ENCODE measurements around the gene AFAP1.
A peak's percentile ranks its signal among the peaks of the same experiment; 100 is the strongest.

Gene AFAP1

DNA sequence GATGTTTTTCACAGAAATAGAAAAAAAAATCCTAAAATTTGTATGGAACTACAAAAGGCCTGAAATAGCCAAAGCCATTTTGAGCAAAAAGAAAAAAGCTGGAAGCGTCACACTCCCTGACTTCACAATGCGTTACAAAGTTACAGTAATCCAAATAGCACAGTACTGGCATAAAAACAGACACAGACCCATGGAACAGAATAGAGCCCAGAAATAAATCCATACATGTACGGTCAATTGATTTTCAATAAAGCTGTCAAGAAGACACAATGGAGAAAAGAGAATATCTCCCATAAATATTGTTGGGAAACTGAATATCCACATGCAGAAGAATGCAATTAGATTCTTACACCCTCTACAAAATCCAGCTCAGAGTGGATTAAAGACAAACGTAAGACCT is 208.2 kb downstream of the AFAP1 start:
- H3K27ac ChIP-seq, result no peak overlapping the region
- H3K4me1 ChIP-seq, result peaks cover 0 to 20% (median 11%) of the 10 kb centered on the region in 10 experiments; a peak in 15 of 20 replicates
- H3K9me3 ChIP-seq (replicated peaks in 1 of 11), result no peaks in the 10 kb centered on the region
- no peak overlapping the region for H3K4me3 ChIP-seq
- H3K4me2 ChIP-seq, result no peak overlapping the region
- no peaks in the 10 kb centered on the region for H3K36me3 ChIP-seq
- TF ChIP-seq Cebpa-rat (IDR thresholded peaks at IDR 0.05), result no peak
- peaks cover 0 to 24% (median 0%) of the 10 kb centered on the region in 11 experiments; a peak in 9 of 22 replicates for H4K20me1 ChIP-seq
- peaks cover 0 to 18% (median 0%) of the 10 kb centered on the region in 11 experiments; a peak in 5 of 22 replicates for H3K27me3 ChIP-seq
- H3K9ac ChIP-seq, result no peak overlapping the region

DNA sequence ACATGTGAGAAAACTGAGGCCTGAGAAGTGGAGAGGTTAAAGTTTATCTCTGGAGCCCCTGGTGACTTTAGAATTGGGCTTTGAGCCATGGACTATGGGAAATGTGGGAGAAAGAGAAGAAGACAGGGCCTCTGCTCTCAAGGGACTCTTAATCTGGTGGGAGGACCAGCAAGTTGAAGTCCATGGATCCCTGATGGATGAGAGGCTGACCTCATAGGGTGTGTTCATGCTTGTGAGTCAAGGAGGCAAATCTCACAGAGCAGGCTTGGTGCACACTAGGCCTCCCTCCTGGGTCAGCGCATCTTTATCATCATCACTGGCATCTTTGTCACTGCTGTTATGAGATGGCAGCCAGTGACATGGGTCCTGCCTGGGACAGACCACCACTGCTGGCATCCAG is 211.9 kb downstream of the AFAP1 start:
- H3K4me2 ChIP-seq, result no peak overlapping the region
- no peaks in the 10 kb centered on the region for H3K27me3 ChIP-seq
- TF ChIP-seq Cebpa-rat (IDR thresholded peaks at IDR 0.05), result no peak
- H4K20me1 ChIP-seq, result no peaks in the 10 kb centered on the region; a peak in 4 of 22 replicates
- H3K9ac ChIP-seq, result no peak overlapping the region
- peaks cover 0 to 11% (median 0%) of the 10 kb centered on the region in 11 experiments; a peak in 2 of 22 replicates for H3K36me3 ChIP-seq
- no peak overlapping the region for H3K4me3 ChIP-seq
- no peak overlapping the region for H3K27ac ChIP-seq
- peaks cover 5 to 7% (median 6%) of the 10 kb centered on the region in 10 experiments for H3K4me1 ChIP-seq
- 0 out of 22 replicates have a peak, but pooled peaks cover 0 to 4% (median 0%) of the 10 kb centered on the region in 11 experiments for H3K9me3 ChIP-seq (replicated peaks in 1 of 11)

DNA sequence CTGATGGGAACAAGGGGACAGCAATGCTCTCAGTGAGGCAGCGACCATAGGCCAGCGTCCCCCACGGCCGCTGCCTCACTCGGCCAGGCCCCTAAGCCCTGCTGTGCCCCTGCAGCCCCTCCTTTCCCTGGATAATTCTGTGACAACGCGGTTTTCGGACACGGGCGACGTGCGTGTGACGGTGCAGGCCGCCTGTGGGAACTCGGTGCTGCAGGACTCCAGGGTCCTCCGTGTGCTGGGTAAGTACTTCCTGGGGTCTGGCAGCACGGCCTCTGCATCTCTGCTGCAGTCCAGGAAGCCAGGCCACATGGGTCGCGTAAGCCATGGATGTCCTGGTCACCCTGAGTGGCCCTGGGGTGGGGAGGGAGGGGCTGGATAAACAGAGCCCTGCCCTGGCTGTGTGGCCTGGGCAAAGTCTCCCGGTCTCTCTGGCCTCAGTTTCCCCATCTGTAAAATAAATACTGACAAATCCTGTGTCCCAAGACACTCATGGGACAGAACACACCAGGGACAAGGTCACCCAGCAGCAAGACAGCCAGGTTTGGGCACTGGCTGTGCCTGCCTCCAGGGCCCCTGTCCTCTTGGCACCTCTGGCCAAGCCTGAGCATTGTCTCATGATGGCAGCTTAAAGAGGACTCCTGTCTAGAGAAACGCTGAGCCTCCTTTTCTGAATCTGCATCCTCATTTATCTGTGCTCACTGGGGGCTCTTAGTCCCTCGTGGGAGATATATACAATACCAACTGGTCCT is 212.8 kb downstream of the AFAP1 start:
- H3K27me3 ChIP-seq, result no peaks in the 10 kb centered on the region
- peaks cover 0 to 11% (median 0%) of the 10 kb centered on the region in 11 experiments; a peak in 2 of 22 replicates for H3K36me3 ChIP-seq
- H3K4me1 ChIP-seq, result peaks cover 10 to 16% (median 12%) of the 10 kb centered on the region in 10 experiments
- 0 out of 22 replicates have a peak, but pooled peaks cover 0 to 4% (median 0%) of the 10 kb centered on the region in 11 experiments for H3K9me3 ChIP-seq (replicated peaks in 1 of 11)
- no peak overlapping the region for H3K4me3 ChIP-seq
- H3K4me2 ChIP-seq, result no peak overlapping the region
- no peak for TF ChIP-seq Cebpa-rat (IDR thresholded peaks at IDR 0.05)
- no peak overlapping the region for H3K9ac ChIP-seq
- no peaks in the 10 kb centered on the region; a peak in 2 of 22 replicates for H4K20me1 ChIP-seq
- H3K27ac ChIP-seq, result no peak overlapping the region

DNA sequence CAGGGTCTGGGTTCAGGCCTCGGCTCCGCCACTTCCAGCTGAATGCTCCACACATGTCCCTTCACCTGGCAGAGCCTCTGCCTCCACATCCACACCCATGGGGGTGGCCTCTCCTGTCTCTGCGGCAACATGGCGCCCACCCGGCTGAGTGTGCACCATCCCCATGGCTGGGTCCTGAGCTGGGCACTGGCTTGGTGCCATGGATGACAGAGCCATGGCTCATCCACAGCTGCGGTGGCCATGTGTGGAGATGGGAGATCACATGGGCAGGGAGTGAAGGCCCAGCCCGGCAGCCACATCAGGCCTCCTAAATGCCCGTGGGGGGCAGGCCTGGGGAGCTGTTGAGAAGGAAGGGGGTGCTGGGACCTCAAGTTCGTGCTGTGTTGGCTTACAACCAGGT is 213.7 kb downstream of the AFAP1 start:
- no peak for TF ChIP-seq Cebpa-rat (IDR thresholded peaks at IDR 0.05)
- H3K27me3 ChIP-seq, result no peaks in the 10 kb centered on the region
- no peak overlapping the region for H3K4me3 ChIP-seq
- no peak overlapping the region for H3K9ac ChIP-seq
- peaks cover 10 to 17% (median 12%) of the 10 kb centered on the region in 10 experiments for H3K4me1 ChIP-seq
- 0 out of 22 replicates have a peak, but pooled peaks cover 0 to 4% (median 0%) of the 10 kb centered on the region in 11 experiments for H3K9me3 ChIP-seq (replicated peaks in 1 of 11)
- no peaks in the 10 kb centered on the region; a peak in 1 of 22 replicates for H4K20me1 ChIP-seq
- H3K4me2 ChIP-seq, result no peak overlapping the region
- no peak overlapping the region for H3K27ac ChIP-seq
- H3K36me3 ChIP-seq, result peaks cover 0 to 11% (median 0%) of the 10 kb centered on the region in 11 experiments; a peak in 2 of 22 replicates

DNA sequence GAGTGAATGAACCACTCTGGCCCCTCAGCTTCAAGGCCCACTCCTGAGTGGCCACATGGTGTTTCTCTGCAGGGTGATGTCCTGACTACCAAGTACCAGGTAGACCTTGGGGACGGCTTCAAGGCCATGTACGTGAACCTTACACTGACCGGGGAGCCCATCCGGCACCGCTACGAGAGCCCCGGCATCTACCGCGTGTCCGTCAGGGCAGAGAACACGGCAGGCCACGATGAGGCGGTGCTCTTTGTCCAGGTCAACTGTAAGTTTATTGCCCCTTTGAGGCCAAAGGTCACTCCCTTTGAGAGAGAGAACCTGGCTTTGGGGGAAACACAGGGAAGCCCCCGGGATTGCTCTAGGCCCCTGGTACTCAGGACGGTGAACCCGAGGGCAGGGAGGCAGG is 216.0 kb downstream of the AFAP1 start:
- TF ChIP-seq Cebpa-rat (IDR thresholded peaks at IDR 0.05), result no peak
- no peaks in the 10 kb centered on the region for H3K27me3 ChIP-seq
- H3K4me1 ChIP-seq, result peaks cover 15 to 24% (median 19%) of the 10 kb centered on the region in 10 experiments
- no peak overlapping the region for H3K9ac ChIP-seq
- H3K27ac ChIP-seq, result no peak overlapping the region
- no peak overlapping the region for H3K4me3 ChIP-seq
- H3K9me3 ChIP-seq (replicated peaks in 1 of 11), result 0 out of 22 replicates have a peak, but pooled peaks cover 0 to 4% (median 0%) of the 10 kb centered on the region in 11 experiments
- 0 out of 22 replicates have a peak overlapping the region, but pooled peaks of 1 of the 11 experiments have one; percentile 41 for H3K4me2 ChIP-seq
- H3K36me3 ChIP-seq, result peaks cover 0 to 11% (median 0%) of the 10 kb centered on the region in 11 experiments; a peak in 2 of 22 replicates
- no peaks in the 10 kb centered on the region for H4K20me1 ChIP-seq

DNA sequence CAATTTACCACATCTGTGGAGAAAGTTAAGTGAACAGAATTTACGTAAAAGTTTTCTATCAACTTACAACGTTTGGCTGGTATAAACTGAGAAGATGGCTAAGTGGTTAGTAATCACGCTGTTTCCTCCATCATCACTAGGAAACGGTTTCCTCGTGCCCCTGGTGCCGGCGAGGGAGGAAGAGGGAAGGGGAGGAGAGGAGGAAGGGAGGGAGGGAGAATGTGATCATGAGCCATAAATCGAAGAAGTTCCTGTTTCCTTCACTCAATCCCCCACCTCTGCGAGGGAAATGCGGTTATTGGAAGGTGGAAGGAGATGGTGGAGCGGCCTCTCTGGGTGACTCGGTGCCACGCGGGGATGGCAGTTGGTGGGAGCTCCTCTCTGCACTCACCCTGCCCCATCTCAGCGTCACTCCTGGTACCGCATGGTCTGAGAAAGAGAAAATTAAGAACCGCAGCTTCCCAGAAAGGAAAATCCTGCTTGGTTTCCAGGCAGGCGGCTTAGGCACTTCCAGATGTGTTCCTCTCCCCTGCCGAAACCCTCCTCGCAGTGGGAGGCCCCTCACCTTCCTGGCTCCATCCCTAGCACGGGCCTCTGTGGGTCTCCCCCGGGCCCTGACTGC is 216.8 kb downstream of the AFAP1 start:
- no peak overlapping the region for H3K9ac ChIP-seq

DNA sequence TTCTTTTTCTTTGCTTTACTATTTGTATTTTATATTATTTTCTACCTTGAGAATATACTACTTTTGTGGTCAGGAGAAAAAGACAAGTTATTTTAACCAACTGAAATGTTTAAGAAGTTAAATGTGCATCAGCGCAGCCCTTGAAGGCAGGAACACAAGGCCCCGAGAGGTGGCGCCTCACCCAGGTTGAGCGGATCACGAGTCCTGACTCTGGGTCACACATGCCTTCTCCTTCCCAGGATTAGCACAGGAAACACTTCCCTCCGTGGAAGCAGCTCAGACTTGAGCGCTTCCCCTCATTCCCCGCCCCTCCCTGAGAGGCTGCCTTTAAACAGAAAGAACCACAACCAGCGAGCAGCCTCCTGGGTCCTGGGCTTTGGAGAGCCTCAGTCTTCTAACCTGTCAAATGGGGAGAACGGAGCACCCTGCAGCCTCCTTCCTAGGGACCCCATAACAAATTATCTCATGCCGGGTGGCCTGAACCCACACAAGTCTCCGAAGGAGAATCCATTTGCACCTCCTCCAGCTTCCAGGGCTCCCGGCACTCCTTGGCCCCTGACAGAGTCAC is 217.6 kb downstream of the AFAP1 start:
- 0 out of 22 replicates have a peak, but pooled peaks cover 0 to 4% (median 0%) of the 10 kb centered on the region in 11 experiments for H3K9me3 ChIP-seq (replicated peaks in 1 of 11)
- no peak overlapping the region for H3K9ac ChIP-seq
- peaks cover 0 to 11% (median 0%) of the 10 kb centered on the region in 11 experiments; a peak in 2 of 22 replicates for H3K36me3 ChIP-seq
- peaks cover 21 to 34% (median 28%) of the 10 kb centered on the region in 10 experiments for H3K4me1 ChIP-seq
- no peak overlapping the region for H3K4me3 ChIP-seq
- no peak for TF ChIP-seq Cebpa-rat (IDR thresholded peaks at IDR 0.05)
- peaks cover 0 to 5% (median 0%) of the 10 kb centered on the region in 11 experiments; a peak in 1 of 22 replicates for H4K20me1 ChIP-seq
- H3K27me3 ChIP-seq, result no peaks in the 10 kb centered on the region
- H3K27ac ChIP-seq, result no peak overlapping the region
- peak overlapping the region; percentile 13 to 81 (median 41); a peak in 18 of 22 replicates for H3K4me2 ChIP-seq

More for the DNA sequence above, 216.8 kb downstream of the AFAP1 start:
- H3K4me3 ChIP-seq, result no peak overlapping the region
- no peaks in the 10 kb centered on the region; a peak in 1 of 22 replicates for H4K20me1 ChIP-seq
- peak overlapping the region; percentile 13 to 81 (median 41); a peak in 20 of 22 replicates for H3K4me2 ChIP-seq
- no peaks in the 10 kb centered on the region for H3K27me3 ChIP-seq
- H3K9me3 ChIP-seq (replicated peaks in 1 of 11), result 0 out of 22 replicates have a peak, but pooled peaks cover 0 to 4% (median 0%) of the 10 kb centered on the region in 11 experiments
- peaks cover 0 to 11% (median 0%) of the 10 kb centered on the region in 11 experiments; a peak in 2 of 22 replicates for H3K36me3 ChIP-seq
- peaks cover 16 to 28% (median 22%) of the 10 kb centered on the region in 10 experiments for H3K4me1 ChIP-seq
- no peak overlapping the region for H3K27ac ChIP-seq
- TF ChIP-seq Cebpa-rat (IDR thresholded peaks at IDR 0.05), result no peak

DNA sequence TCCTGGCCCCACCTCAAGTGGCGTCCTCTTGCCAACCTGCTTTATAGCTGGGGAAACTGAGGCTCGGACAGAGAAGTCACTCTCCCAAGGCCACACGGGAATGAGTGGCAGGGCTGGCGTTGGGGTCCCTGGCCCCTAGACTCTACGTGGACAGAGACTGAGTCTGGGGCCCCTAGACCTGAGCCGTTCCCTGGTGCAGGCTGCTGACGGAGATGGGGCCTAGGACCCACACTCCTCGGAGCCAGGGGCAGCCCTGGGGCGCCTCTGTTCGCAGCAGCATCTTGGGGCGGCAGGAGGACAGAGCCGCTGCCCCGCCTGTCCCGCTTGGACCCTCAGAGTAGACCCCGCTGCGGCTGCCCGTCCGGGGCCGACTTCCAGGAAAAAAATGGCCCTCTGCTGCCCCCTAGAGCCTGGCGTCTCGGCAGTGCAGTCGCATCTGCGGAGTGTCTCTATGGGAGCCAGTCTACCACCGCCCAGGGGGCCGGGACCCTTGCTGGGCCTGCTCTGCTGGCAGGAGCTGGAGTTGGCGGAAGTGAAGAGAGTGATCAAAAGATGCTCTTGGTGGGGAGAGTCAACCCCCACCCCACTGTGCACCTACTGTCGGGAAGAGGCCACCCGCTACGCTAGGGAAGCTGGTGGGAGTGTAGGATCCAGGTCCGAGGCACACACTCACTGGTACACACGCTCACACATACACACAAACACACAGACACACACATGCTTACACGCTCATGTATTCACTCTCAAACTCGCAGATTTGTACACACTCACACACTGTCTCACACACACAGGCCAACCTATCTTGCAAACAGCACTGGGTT is 220.1 kb downstream of the AFAP1 start:
- Histone ChIP-seq H4K20me1 (peaks cover 0 to 15% (median 0%) of the 10 kb centered on the region in 11 experiments; a peak in 1 of 22 replicates), H3K27ac (no peak overlapping the region), H3K4me3 (no peak overlapping the region), H3K36me3 (no peaks in the 10 kb centered on the region; a peak in 1 of 22 replicates), H3K27me3 (no peaks in the 10 kb centered on the region), H3K4me2 (peak overlapping the region; percentile 44 to 87 (median 64); a peak in 21 of 22 replicates), H3K4me1 (peaks cover 31 to 57% (median 48%) of the 10 kb centered on the region in 10 experiments), H3K9me3 (replicated peaks in 1 of 11) (peaks cover 0 to 4% (median 0%) of the 10 kb centered on the region in 11 experiments; a peak in 1 of 22 replicates), H3K9ac (peak overlapping the region in 1 of 11 experiments; percentile 38; a peak in 3 of 22 replicates)
- no peak for TF ChIP-seq Cebpa-rat (IDR thresholded peaks at IDR 0.05)

All from BLaER1 treated with 17β-estradiol and CSF1 and Interleukin-3, amounts not matched to agents 10 nM and 100 nM (cell line).